ENCODE results near the gene RPL13.

The RPL13 gene

GRCh38 chr16:89560378-89561141, at the start of gene RPL13 (continued):
- TF ChIP-seq ATF2 (tag by site-specific recombination; IDR thresholded peaks at IDR 0.05; ENCODE audit: low read depth) (0 out of 2 replicates have a peak, but pooled peaks have one; percentile 14), EGR2 (tag by site-specific recombination; IDR thresholded peaks at IDR 0.05; ENCODE audit: low read depth) (no peak), ZNF391 (tag by site-specific recombination; IDR thresholded peaks at IDR 0.05; ENCODE audit: borderline replicate concordance, low read depth) (peak; percentile 65; the same call in 1 of the 2 replicates), ZNF704 (tag by site-specific recombination; IDR thresholded peaks at IDR 0.05) (no peak), ZBTB7A (tag by site-specific recombination; IDR thresholded peaks at IDR 0.05; ENCODE audit: low read depth) (no peak), ZNF747 (tag by site-specific recombination; IDR thresholded peaks at IDR 0.05) (no peak), ZNF76 (tag by site-specific recombination; IDR thresholded peaks at IDR 0.05; ENCODE audit: borderline replicate concordance, low read depth) (peak; percentile 94), ZNF513 (tag by site-specific recombination; IDR thresholded peaks at IDR 0.05) (no peak; the same call in 1 of the 2 replicates), CTCF (tag by site-specific recombination; IDR thresholded peaks at IDR 0.05) (peak; percentile 69), ZNF2 (tag by site-specific recombination; IDR thresholded peaks at IDR 0.05) (peak; percentile 57; the same call in 1 of the 2 replicates), ZNF302 (tag by site-specific recombination; IDR thresholded peaks at IDR 0.05; ENCODE audit: low read depth) (no peak), OSR2 (tag by site-specific recombination; IDR thresholded peaks at IDR 0.05) (no peak), MYNN (tag by site-specific recombination; IDR thresholded peaks at IDR 0.05; ENCODE audit: borderline replicate concordance) (no peak), ZNF335 (tag by site-specific recombination; conservative IDR thresholded peaks at IDR 0.05) (peak; percentile 75), REPIN1 (tag by site-specific recombination; IDR thresholded peaks at IDR 0.05; ENCODE audit: low read depth) (0 out of 2 replicates have a peak, but pooled peaks have one; percentile 5), ZNF280C (tag by site-specific recombination; IDR thresholded peaks at IDR 0.05) (no peak), FEZF1 (tag by site-specific recombination; IDR thresholded peaks at IDR 0.05) (no peak), ZNF311 (tag by site-specific recombination; IDR thresholded peaks at IDR 0.05; ENCODE audit: borderline replicate concordance) (no peak), ZNF654 (tag by site-specific recombination; IDR thresholded peaks at IDR 0.05; ENCODE audit: low read depth) (no peak), REST (tag by site-specific recombination; IDR thresholded peaks at IDR 0.05) (peak; percentile 34; the same call in 1 of the 2 replicates), ZIC2 (tag by site-specific recombination; IDR thresholded peaks at IDR 0.05) (no peak), ZBTB8A (tag by site-specific recombination; IDR thresholded peaks at IDR 0.05) (no peak), ZNF776 (tag by site-specific recombination; IDR thresholded peaks at IDR 0.05; ENCODE audit: borderline replicate concordance) (peak; percentile 72; the same call in 1 of the 2 replicates), ZFP3 (tag by site-specific recombination; IDR thresholded peaks at IDR 0.05; ENCODE audit: low read depth) (no peak)
